Tibial nerve (tissue), 4 donors: ENCODE measurements around the gene NAT10. TPM values are rescaled to one million over a fixed set of nuclear protein-coding genes. Genes with fewer than 3 reads are reported as not detected.

Experiments
- DNase-seq, 2 donors: peaks; one replicate each; pipeline ENCODE4 v3.0.0-alpha.2; 2019; ENCODE audit warnings: low spot score in 2 of 2
- H3K27ac ChIP-seq, 4 donors: fragments of 200-600 bp; sonication (generic) in 3 of 4; one replicate each; pipeline ENCODE4 v1.5.1; 2017 to 2019; ENCODE audit warnings: mild to moderate bottlenecking in 1 of 4
- H3K27me3 ChIP-seq, 2 donors: fragments of 200-600 bp; sonication (generic) in 1 of 2; one replicate each; pipeline versions ENCODE4 v1.5.1 to v1.6.0; 2017 to 2019
- H3K36me3 ChIP-seq, 3 donors: fragments of 200-600 bp; sonication (generic); one replicate each; pipeline ENCODE4 v1.5.1; 2018 to 2019
- H3K4me1 ChIP-seq, 4 donors: fragments of 200-600 bp; sonication (generic) in 3 of 4; one replicate each; pipeline ENCODE4 v1.5.1; 2017 to 2019
- H3K4me3 ChIP-seq, 4 donors: fragments of 200-600 bp; sonication (generic) in 3 of 4; one replicate each; pipeline ENCODE4 v1.5.1; 2017 to 2019; ENCODE audit warnings: mild to moderate bottlenecking in 1 of 4, moderate library complexity in 1 of 4
- H3K9me3 ChIP-seq, 4 donors: fragments of 200-600 bp; sonication (generic) in 3 of 4; one replicate each; pipeline ENCODE4 v1.5.1; 2017 to 2019
- CTCF ChIP-seq, 5 experiments: fragments of 200-600 bp in 3 of 5; fragments of 450-650 bp in 2 of 5; sonication (generic) in 3 of 5; IDR thresholded peaks; one replicate each; pipeline ENCODE4 v1.5.1; 2016 to 2019; ENCODE audit warnings: antibody characterized with exemption in 5 of 5, mild to moderate bottlenecking in 3 of 5, moderate library complexity in 2 of 5
- EP300 ChIP-seq, 2 donors: sonication (generic); formaldehyde crosslinking; IDR thresholded peaks; one replicate each; pipeline ENCODE4 v1.6.1; 2017; ENCODE audit warnings: antibody characterized with exemption in 2 of 2, mild to moderate bottlenecking in 1 of 2
- POLR2A ChIP-seq, 2 donors: fragments of 450-650 bp; IDR thresholded peaks; one replicate each; pipeline ENCODE4 v1.6.1; 2017; ENCODE audit warnings: antibody characterized with exemption in 2 of 2, mild to moderate bottlenecking in 2 of 2, moderate library complexity in 2 of 2
- WGBS, 2 donors: methylation state at CpG; one replicate each; pipeline ENCODE4 v1.1.5; 2018; 5-methylcytosine and 5-hydroxymethylcytosine counted together
- total RNA-seq, 4 donors: library from RNA; depleted of rRNA; stranded (reverse); fragments of >200 nt; gene quantifications; one replicate each; pipeline ENCODE4 v1.1.0, GENCODE V29; 2016

The NAT10 gene
- total RNA-seq, 4 donors from 2014 or later: 34.3 to 41.4 (median 38.7) TPM

- no peak overlapping the region for H3K4me3 ChIP-seq
- no peak for DNase-seq
- H3K27ac ChIP-seq: no peak overlapping the region
- WGBS, 2 donors: 73 to 79% methylated on average over 9 to 16 of the region's 18 CpGs
- H3K4me1 ChIP-seq: no peaks in the 10 kb centered on the region
- H3K27me3 ChIP-seq: no peaks in the 10 kb centered on the region
- H3K9me3 ChIP-seq: no peaks in the 10 kb centered on the region
- no peak for TF ChIP-seq CTCF (IDR thresholded peaks at IDR 0.05)
- H3K36me3 ChIP-seq: peaks cover 0 to 96% (median 0%) of the 10 kb centered on the region in 3 donors
These were observed 56.5 kb downstream of the NAT10 start for GRCh38 chr11:34161812-34162492.

- 93% methylated on average over 17 of the region's 17 CpGs; no CpG with 5 or more reads in 1 of the 2 donors for WGBS, 2 donors
- H3K4me3 ChIP-seq: no peak overlapping the region
- TF ChIP-seq POLR2A (IDR thresholded peaks at IDR 0.05) (no peak), CTCF (IDR thresholded peaks at IDR 0.05) (no peak), EP300 (IDR thresholded peaks at IDR 0.05) (no peak)
- H3K36me3 ChIP-seq: peaks cover 0 to 97% (median 0%) of the 10 kb centered on the region in 3 donors
- no peak overlapping the region for H3K27ac ChIP-seq
- no peaks in the 10 kb centered on the region for H3K9me3 ChIP-seq
- DNase-seq: no peak
- H3K4me1 ChIP-seq: no peaks in the 10 kb centered on the region
- no peaks in the 10 kb centered on the region for H3K27me3 ChIP-seq
These were observed 57.0 kb downstream of the NAT10 start for GRCh38 chr11:34162493-34162820.

DNA sequence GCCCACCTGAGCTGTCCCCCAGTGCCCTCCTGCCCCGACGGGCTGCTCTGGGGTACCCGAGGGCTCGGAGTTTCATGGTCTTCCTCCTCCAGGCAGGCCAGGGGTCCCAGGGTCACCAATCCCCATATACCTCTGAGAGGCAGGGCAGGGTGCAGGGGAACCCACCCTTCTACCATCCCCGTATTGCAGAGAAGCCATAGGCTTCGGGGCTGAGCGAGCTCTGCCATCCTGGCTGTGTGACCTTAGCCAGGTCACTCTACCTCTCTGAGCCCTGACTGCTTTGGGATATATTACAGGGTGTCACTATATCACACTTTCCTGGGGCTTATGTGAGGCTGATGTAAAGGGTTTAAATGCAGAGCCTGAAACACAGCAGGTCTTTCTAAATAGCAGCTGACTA is 57.4 kb downstream of the NAT10 start:
- Histone ChIP-seq H3K27me3 (no peaks in the 10 kb centered on the region), H3K9me3 (no peaks in the 10 kb centered on the region), H3K36me3 (peaks cover 0 to 97% (median 0%) of the 10 kb centered on the region in 3 donors), H3K4me1 (no peaks in the 10 kb centered on the region), H3K27ac (no peak overlapping the region), H3K4me3 (no peak overlapping the region)
- no peak for DNase-seq
- WGBS, 2 donors: 91 to 100% methylated on average over 3 to 6 of the region's 7 CpGs
- no peak for TF ChIP-seq CTCF (IDR thresholded peaks at IDR 0.05)
- TF ChIP-seq POLR2A (IDR thresholded peaks at IDR 0.05): no peak
- no peak for TF ChIP-seq EP300 (IDR thresholded peaks at IDR 0.05)

GRCh38 chr11:34165121-34165520 is 59.7 kb downstream of the NAT10 start:
- TF ChIP-seq EP300 (IDR thresholded peaks at IDR 0.05) (no peak), CTCF (IDR thresholded peaks at IDR 0.05) (no peak), POLR2A (IDR thresholded peaks at IDR 0.05) (no peak)
- H3K9me3 ChIP-seq: no peaks in the 10 kb centered on the region
- H3K4me3 ChIP-seq: no peak overlapping the region
- peaks cover 0 to 84% (median 0%) of the 10 kb centered on the region in 3 donors for H3K36me3 ChIP-seq
- DNase-seq: no peak
- H3K27ac ChIP-seq: no peak overlapping the region
- H3K27me3 ChIP-seq: no peaks in the 10 kb centered on the region
- 89 to 95% methylated on average over 11 to 13 of the region's 13 CpGs for WGBS, 2 donors
- no peaks in the 10 kb centered on the region for H3K4me1 ChIP-seq

- no peaks in the 10 kb centered on the region for H3K4me1 ChIP-seq
- no peak for DNase-seq
- no peaks in the 10 kb centered on the region for H3K9me3 ChIP-seq
- H3K27ac ChIP-seq: no peak overlapping the region
- no peak for TF ChIP-seq EP300 (IDR thresholded peaks at IDR 0.05)
- no peak for TF ChIP-seq POLR2A (IDR thresholded peaks at IDR 0.05)
- no peak for TF ChIP-seq CTCF (IDR thresholded peaks at IDR 0.05)
- peaks cover 0 to 83% (median 0%) of the 10 kb centered on the region in 3 donors for H3K36me3 ChIP-seq
- H3K27me3 ChIP-seq: no peaks in the 10 kb centered on the region
- 71 to 76% methylated on average over 11 of the region's 12 CpGs for WGBS, 2 donors
- H3K4me3 ChIP-seq: no peak overlapping the region
These were observed 60.5 kb downstream of the NAT10 start for GRCh38 chr11:34165786-34166555.
